ENCODE results near the gene TTC9B.

DNA sequence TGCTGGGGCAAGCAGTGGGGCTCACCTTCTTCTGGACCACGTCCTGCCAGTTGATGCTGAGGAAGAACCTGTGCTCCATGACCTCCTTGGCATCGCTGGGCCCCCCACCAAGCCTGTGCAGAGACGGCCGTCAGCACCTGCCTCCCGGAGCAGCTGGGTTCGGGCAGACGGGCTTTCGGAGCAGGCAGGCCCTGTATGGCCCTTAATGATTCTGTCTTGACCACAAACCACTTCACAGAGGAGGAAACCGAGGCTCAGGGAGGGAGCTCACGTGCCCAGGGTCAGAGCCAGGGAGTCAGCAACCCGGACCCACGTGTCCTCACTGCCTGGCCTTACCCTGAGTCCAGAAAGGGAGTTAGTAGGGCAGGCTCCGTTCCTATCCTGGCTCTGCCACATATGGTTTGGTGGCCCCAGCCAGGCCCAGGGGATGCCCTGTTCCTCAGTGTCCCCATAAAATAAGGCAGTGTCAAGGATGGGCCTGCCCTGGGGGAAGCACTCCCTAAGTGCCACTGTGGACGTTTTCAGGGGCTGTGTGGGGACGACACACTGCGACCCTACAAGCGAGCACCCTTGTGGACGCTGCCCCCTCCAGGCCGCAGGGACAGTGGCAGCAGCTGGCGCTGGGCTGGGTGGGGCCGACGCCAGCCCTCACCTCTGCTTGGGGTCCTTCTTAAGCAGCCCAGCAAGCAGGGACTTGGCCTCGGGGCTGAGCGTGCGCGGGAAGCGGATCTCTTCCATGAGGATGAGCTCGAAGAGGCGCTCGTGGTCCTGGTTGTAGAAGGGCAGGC is 17.2 kb upstream of the TTC9B start:
- TF ChIP-seq POLR2A (IDR thresholded peaks at IDR 0.05; ENCODE audit: low read length), result no peak
- TF ChIP-seq, protein P1, sequence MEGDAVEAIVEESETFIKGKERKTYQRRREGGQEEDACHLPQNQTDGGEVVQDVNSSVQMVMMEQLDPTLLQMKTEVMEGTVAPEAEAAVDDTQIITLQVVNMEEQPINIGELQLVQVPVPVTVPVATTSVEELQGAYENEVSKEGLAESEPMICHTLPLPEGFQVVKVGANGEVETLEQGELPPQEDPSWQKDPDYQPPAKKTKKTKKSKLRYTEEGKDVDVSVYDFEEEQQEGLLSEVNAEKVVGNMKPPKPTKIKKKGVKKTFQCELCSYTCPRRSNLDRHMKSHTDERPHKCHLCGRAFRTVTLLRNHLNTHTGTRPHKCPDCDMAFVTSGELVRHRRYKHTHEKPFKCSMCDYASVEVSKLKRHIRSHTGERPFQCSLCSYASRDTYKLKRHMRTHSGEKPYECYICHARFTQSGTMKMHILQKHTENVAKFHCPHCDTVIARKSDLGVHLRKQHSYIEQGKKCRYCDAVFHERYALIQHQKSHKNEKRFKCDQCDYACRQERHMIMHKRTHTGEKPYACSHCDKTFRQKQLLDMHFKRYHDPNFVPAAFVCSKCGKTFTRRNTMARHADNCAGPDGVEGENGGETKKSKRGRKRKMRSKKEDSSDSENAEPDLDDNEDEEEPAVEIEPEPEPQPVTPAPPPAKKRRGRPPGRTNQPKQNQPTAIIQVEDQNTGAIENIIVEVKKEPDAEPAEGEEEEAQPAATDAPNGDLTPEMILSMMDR (IDR thresholded peaks at IDR 0.05), result peak; percentile 29; the same call in 2 of the 3 replicates
- no peak for TF ChIP-seq RCOR1 (IDR thresholded peaks at IDR 0.05; ENCODE audit: low read depth, low read length)
- TF ChIP-seq BCL3 (IDR thresholded peaks at IDR 0.05), result no peak
- TF ChIP-seq KDM5A (IDR thresholded peaks at IDR 0.05), result no peak
- no peak for TF ChIP-seq ATOH8 (CRISPR knock-in tag; IDR thresholded peaks at IDR 0.05; ENCODE audit: low read depth)
- TF ChIP-seq HOXB5 (CRISPR knock-in tag; IDR thresholded peaks at IDR 0.05), result no peak

Measured in A549 (cell line).